Myocyte (in vitro differentiated cells): Measurements from ENCODE around the gene PGP. TPM values are rescaled to one million over a fixed set of nuclear protein-coding genes. Genes with fewer than 3 reads are reported as not detected.

Source experiments
- DNase-seq: peaks from one replicate; pipeline ENCODE4 v3.0.0-alpha.2; 2012; ENCODE audit warnings: low read depth
- total RNA-seq: library from RNA; depleted of rRNA; stranded (reverse); fragments of >200 nt; gene quantifications from 2 replicates; pipeline ENCODE4 v1.2.3, GENCODE V29; 2014

The PGP gene
- total RNA-seq, 1 donor from 2014 or later = 49.0 TPM

DNA sequence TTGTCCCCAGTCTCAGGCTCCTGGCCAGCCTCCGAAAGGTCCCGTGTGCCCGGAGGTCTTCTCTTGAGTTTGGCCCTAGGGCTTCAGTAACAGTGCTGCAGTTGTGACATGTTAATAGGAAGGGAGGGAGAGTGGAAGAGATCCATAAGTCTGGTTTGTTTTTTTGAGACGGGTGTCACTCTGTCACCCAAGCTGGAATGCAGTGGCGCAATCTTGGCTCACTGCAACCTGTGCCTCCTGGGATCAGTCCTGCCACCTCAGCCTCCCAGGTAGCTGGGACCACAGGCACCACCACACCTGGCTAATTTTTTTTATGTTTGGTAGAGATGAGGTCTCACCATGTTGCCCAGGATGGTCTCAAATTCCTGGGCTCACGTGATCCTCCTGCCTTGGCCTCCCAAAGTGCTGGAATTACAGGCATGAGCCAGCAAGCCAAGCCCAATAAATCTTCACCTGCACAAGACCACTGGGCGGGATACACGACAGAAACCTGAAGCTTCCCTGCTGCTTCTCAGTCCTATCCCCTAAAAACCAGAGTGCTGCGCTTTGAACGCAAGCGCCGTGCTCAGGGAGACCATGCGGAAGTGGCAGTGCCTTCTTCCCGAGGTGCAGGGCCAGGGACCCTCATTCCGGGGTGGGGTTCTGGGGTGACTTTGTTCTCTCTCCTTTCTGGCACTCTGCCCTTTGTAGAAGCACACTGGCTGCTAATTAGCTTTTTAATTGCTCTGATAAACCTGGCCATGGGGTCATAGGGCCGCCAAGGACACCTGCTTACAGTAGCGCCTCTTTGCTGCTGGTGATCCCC lies 48.2 kb downstream of the PGP start:
- no peak for DNase-seq

DNA sequence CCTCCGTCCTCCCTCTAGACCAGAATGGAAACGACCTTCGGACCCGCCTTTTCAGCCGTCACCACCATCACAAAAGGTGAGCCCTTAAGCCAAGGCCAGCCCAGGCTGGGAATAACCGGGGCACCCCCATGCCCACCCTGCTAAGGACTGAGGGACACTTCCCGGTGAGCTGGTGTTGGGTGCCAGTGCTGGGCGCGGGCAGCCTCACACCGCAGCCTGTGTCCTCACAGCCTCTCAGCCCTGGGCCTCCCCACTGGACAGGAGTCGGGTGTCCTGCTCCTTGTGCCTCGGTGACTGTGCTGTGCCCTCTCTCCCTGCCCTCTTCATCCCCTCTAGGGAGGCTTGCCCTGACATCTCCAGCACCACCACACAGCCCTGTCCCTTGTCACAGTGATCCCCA lies 48.8 kb downstream of the PGP start:
- DNase-seq = no peak

DNA sequence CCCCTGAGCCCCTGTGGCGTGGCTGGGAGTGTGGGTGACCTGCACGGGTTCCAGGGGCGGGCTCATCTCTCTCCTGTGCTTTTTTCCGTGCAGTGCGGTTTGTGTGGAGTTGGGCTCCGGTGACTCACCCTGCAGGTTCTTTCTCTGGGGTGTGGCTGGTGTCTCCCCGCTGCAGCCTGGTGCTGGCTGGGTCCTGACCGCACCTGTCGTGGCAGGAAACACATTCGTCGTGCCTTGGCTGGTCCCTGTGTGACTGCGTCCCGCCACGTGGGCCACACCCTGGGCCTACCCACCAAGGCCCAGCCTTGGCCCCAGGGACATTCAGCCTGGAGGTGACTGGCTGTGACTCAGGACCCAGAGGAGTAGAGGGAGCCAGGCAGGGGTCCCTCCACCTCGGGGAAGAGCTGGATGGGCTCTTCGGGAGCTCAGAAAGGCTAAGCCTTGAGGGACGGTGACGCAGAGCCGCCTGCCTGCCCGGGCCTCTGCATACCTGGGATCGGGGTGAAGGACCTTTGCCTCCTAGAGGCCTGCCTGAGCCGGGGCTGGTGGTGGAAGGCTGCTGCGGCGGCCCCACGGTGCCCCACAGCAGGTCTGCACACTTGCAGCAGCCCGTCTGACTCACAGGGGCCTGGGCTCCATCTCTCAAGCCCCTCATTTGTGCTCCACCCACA lies 51.3 kb downstream of the PGP start:
- DNase-seq = peak; percentile 78

DNA sequence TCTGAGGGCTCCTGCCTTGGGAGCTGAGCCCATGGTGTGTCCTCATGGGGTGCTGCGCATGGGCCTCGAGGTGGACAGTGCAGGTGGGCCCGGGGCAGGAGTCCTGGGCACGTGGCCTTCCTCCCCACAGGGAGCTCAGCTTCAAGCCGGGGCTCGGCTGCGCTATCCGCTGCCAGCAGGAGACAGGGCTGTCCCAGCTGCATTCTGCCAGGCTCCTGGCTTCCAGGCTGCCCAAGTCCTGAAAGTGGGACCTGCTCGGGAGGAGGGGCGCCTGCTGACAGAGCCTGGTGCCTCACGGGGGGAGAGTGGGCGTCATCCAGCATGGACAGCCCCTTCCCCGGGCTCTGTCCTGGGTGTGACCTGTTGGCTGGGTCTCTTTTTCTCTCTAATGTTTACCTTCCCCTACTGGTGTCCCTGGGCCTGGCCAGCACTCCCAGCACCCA lies 51.9 kb downstream of the PGP start:
- DNase-seq = no peak

DNA sequence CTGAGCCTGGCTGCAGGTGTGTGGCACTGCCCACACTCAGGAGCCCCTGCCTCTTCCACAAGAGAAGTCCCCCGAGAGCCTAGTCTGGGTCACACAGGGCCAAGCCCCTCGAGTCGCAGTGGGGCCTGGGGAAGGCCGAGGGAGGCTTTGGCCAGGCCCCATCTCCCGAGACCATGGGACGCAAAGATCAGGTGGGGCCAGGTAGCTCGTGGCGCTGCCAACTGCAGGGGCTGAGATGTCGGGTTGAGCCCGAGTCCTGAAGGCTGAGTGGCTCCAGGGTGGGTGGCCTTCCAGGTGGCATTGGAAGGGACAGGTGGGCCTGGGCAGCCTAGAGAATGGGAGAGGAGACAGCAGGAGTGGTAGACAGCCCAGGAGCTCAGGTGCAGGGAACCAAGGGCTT lies 52.7 kb downstream of the PGP start:
- DNase-seq = no peak

Other genes starting within 250 kb of the PGP start
- gene RNF151, start 248.0 kb downstream of the PGP start, total RNA-seq = 0.24 TPM in 1 of 2 replicates, not detected in the other
- 46.8 and 66.4 TPM in 2 replicates for gene TBL3, start 242.8 kb downstream of the PGP start, total RNA-seq
- 1.1 and 3.1 TPM in 2 replicates for gene NOXO1, start 233.4 kb downstream of the PGP start, total RNA-seq
- gene GFER, start 230.6 kb downstream of the PGP start, total RNA-seq = 19.9 and 22.6 TPM in 2 replicates
- 0.51 and 2.7 TPM in 2 replicates for gene SYNGR3, start 224.9 kb downstream of the PGP start, total RNA-seq
- 33.5 and 50.3 TPM in 2 replicates for gene ZNF598, start 205.0 kb downstream of the PGP start, total RNA-seq
- 0.29 and 0.83 TPM in 2 replicates for gene NPW, start 195.1 kb downstream of the PGP start, total RNA-seq
- gene NHERF2, start 187.9 kb downstream of the PGP start, total RNA-seq = 38.1 and 52.7 TPM in 2 replicates
- 17.3 and 25.7 TPM in 2 replicates for gene NTHL1, start 167.0 kb downstream of the PGP start, total RNA-seq
- 49.6 and 81.9 TPM in 2 replicates for gene TSC2, start 166.9 kb downstream of the PGP start, total RNA-seq
- 180 and 198 TPM in 2 replicates for gene PKD1, start 78.9 kb downstream of the PGP start, total RNA-seq
- 0.91 and 1.9 TPM in 2 replicates for gene RAB26, start 66.2 kb downstream of the PGP start, total RNA-seq
- gene TRAF7, start 59.1 kb downstream of the PGP start, total RNA-seq = 95.8 and 120 TPM in 2 replicates
- gene CASKIN1, start 18.2 kb downstream of the PGP start, total RNA-seq = 1.0 and 1.4 TPM in 2 replicates
- 30.3 and 46.9 TPM in 2 replicates for gene MLST8, start 9.4 kb downstream of the PGP start, total RNA-seq
- 4.3 and 7.2 TPM in 2 replicates for gene BRICD5, start 4.0 kb downstream of the PGP start, total RNA-seq
- 33.6 and 35.3 TPM in 2 replicates for gene E4F1, start 8.8 kb upstream of the PGP start, total RNA-seq
- 2.2 and 2.4 TPM in 2 replicates for gene DNASE1L2, start 21.6 kb upstream of the PGP start, total RNA-seq
- gene ECI1, start 36.7 kb upstream of the PGP start, total RNA-seq = 39.6 and 46.4 TPM in 2 replicates
- 109 and 136 TPM in 2 replicates for gene RNPS1, start 53.3 kb upstream of the PGP start, total RNA-seq
- gene ABCA3, start 125.9 kb upstream of the PGP start, total RNA-seq = 7.0 and 12.1 TPM in 2 replicates
- gene CCNF, start 214.6 kb upstream of the PGP start, total RNA-seq = 3.1 and 3.2 TPM in 2 replicates
- 5.7 and 10.4 TPM in 2 replicates for gene TEDC2, start 245.3 kb upstream of the PGP start, total RNA-seq